Smooth muscle cell (in vitro differentiated cells): Measurements from ENCODE around the gene MEF2B. TPM values are rescaled to one million over a fixed set of nuclear protein-coding genes. Genes with fewer than 3 reads are reported as not detected.
"Not testable (repeated sequence)": the region's sequence is repeated elsewhere in the genome, so short reads cannot be mapped to it uniquely, and the experiment has no call there.

ENCODE experiments used
- DNase-seq: peaks from one replicate; lab custom pipeline; 2025; ENCODE audit not compliant: unreplicated experiment; lab: John Stamatoyannopoulos, UW
- H2AFZ ChIP-seq: fragments of 200-600 bp; sonication (generic); 2 replicates; pipeline ENCODE4 v1.6.0; 2016; ENCODE audit warnings: antibody characterized with exemption, low read depth, mild to moderate bottlenecking
- H3F3A ChIP-seq: fragments of 200-600 bp; sonication (generic); 2 replicates; pipeline ENCODE4 v1.6.0; 2017; ENCODE audit warnings: antibody characterized with exemption, low read depth
- H3K27ac ChIP-seq: fragments of 200-600 bp; sonication (generic); 2 replicates; pipeline ENCODE4 v1.5.1; 2016; ENCODE audit warnings: low read depth, mild to moderate bottlenecking
- H3K27me3 ChIP-seq: fragments of 200-600 bp; sonication (generic); 2 replicates; pipeline ENCODE4 v1.6.1; 2016; ENCODE audit warnings: low read depth, mild to moderate bottlenecking
- H3K36me3 ChIP-seq: fragments of 200-600 bp; sonication (generic); 2 replicates; pipeline ENCODE4 v1.5.1; 2016; ENCODE audit warnings: low read depth
- H3K4me1 ChIP-seq: fragments of 200-600 bp; sonication (generic); 2 replicates; pipeline ENCODE4 v1.5.1; 2016; ENCODE audit warnings: low read depth
- H3K4me2 ChIP-seq: fragments of 200-600 bp; sonication (generic); 2 replicates; pipeline ENCODE4 v1.6.0; 2016; ENCODE audit warnings: mild to moderate bottlenecking
- H3K4me3 ChIP-seq: fragments of 200-600 bp; sonication (generic); 2 replicates; pipeline ENCODE4 v1.5.1; 2016; ENCODE audit warnings: mild to moderate bottlenecking
- H3K79me2 ChIP-seq: fragments of 200-600 bp; sonication (generic); 2 replicates; pipeline ENCODE4 v1.6.0; 2016; ENCODE audit warnings: low read depth, mild to moderate bottlenecking
- H3K9ac ChIP-seq: fragments of 200-600 bp; sonication (generic); 2 replicates; pipeline ENCODE4 v1.6.0; 2016; ENCODE audit warnings: low read depth
- H3K9me3 ChIP-seq: fragments of 200-600 bp; sonication (generic); replicated peaks from 2 replicates; pipeline ENCODE4 v1.5.1; 2016; ENCODE audit warnings: low read depth
- H4K20me1 ChIP-seq: fragments of 200-600 bp; sonication (generic); 2 replicates; pipeline ENCODE4 v1.6.0; 2016; ENCODE audit warnings: low read depth
- WGBS: methylation state at CpG from one replicate; pipeline ENCODE4 v1.1.7; 2016; ENCODE audit warnings: low lambda C conversion rate; 5-methylcytosine and 5-hydroxymethylcytosine counted together
- polyA plus RNA-seq: library from polyadenylated mRNA; unstranded; fragments of >200 nt; fragmentation: Nextera tagmentation; extraction: Ambion mirVana; gene quantifications from 2 replicates; pipeline ENCODE4 v1.2.1, GENCODE V29; 2016
- total RNA-seq: library from RNA; depleted of rRNA; stranded (reverse); fragments of >200 nt; gene quantifications from 2 replicates; pipeline ENCODE4 v1.2.3, GENCODE V29; 2014
- TF ChIP-seq, protein P1 (sequence below): fragments of 200-600 bp; sonication (generic); IDR thresholded peaks from 2 replicates; pipeline ENCODE4 v1.5.1; 2017; ENCODE audit warnings: borderline replicate concordance, mild to moderate bottlenecking, antibody characterized with exemption; ENCODE audit not compliant: insufficient read depth, poor library complexity, severe bottlenecking

MEF2B gene
- total and polyA plus RNA-seq, 2 experiments from 2014 or later: 2.9 TPM; not detected in 1

DNA sequence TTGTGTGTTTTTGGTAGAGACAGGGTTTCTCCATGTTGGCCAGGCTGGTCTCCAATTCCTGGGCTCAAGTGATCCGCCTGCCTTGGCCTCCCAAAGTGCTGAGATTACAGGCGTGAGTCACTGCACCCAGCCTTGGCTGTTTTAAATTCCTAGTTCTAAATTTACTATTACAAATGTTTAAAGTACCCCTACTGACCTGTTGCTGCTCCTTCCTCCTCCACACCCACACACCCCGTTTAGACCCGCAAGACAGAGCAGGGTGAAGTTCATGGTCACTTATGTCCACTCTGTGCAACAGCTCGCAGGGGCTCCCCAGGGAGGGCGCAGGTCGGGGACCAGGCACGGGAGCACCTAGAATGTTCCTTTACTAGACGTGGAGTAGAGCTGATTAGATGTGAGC is 60.5 kb downstream of the MEF2B start:
- H3K27me3 ChIP-seq: no peaks in the 10 kb centered on the region
- H3K36me3 ChIP-seq: no peaks in the 10 kb centered on the region
- H3F3A ChIP-seq: no peaks in the 10 kb centered on the region
- no peak overlapping the region for H3K4me3 ChIP-seq
- peaks cover 8% of the 10 kb centered on the region for H3K4me1 ChIP-seq
- H3K79me2 ChIP-seq: no peaks in the 10 kb centered on the region
- H3K9me3 ChIP-seq: no peaks in the 10 kb centered on the region
- H3K27ac ChIP-seq: no peak overlapping the region
- TF ChIP-seq, protein P1, sequence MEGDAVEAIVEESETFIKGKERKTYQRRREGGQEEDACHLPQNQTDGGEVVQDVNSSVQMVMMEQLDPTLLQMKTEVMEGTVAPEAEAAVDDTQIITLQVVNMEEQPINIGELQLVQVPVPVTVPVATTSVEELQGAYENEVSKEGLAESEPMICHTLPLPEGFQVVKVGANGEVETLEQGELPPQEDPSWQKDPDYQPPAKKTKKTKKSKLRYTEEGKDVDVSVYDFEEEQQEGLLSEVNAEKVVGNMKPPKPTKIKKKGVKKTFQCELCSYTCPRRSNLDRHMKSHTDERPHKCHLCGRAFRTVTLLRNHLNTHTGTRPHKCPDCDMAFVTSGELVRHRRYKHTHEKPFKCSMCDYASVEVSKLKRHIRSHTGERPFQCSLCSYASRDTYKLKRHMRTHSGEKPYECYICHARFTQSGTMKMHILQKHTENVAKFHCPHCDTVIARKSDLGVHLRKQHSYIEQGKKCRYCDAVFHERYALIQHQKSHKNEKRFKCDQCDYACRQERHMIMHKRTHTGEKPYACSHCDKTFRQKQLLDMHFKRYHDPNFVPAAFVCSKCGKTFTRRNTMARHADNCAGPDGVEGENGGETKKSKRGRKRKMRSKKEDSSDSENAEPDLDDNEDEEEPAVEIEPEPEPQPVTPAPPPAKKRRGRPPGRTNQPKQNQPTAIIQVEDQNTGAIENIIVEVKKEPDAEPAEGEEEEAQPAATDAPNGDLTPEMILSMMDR: no peak
- DNase-seq: no peak
- peaks cover 3% of the 10 kb centered on the region for H4K20me1 ChIP-seq
- 62% methylated on average over 9 of the region's 9 CpGs for WGBS
- H3K4me2 ChIP-seq: peak overlapping the region; percentile 64
- H2AFZ ChIP-seq: no peak overlapping the region
- no peak overlapping the region for H3K9ac ChIP-seq

DNA sequence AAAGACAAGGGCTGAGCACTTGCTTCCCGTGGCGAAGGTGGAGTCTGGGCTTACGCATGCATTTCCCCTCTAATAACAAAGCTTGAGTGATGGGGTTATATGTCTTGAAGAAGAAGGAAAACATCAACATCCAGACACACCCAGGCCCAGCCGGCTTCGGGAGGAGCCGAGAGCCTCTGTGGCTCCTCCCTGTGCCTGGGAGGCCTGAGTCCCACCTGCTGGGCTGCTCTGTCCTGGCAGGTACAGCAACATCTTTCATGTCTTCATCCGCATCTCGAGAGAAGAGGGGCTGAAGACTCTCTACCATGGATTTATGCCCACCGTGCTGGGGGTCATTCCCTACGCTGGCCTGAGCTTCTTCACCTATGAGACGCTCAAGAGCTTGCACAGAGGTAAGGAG is 62.4 kb downstream of the MEF2B start:
- no peak overlapping the region for H3K9ac ChIP-seq
- 90% methylated on average over 11 of the region's 11 CpGs for WGBS
- H2AFZ ChIP-seq: no peak overlapping the region
- DNase-seq: no peak
- H3K4me1 ChIP-seq: peaks cover 8% of the 10 kb centered on the region
- H3K36me3 ChIP-seq: no peaks in the 10 kb centered on the region
- H3K79me2 ChIP-seq: no peaks in the 10 kb centered on the region
- H3K4me2 ChIP-seq: no peak overlapping the region
- H4K20me1 ChIP-seq: peaks cover 3% of the 10 kb centered on the region
- no peak overlapping the region for H3K27ac ChIP-seq
- no peaks in the 10 kb centered on the region for H3K27me3 ChIP-seq
- H3K4me3 ChIP-seq: no peak overlapping the region
- TF ChIP-seq, protein P1: no peak
- H3K9me3 ChIP-seq: no peaks in the 10 kb centered on the region
- no peaks in the 10 kb centered on the region for H3F3A ChIP-seq

DNA sequence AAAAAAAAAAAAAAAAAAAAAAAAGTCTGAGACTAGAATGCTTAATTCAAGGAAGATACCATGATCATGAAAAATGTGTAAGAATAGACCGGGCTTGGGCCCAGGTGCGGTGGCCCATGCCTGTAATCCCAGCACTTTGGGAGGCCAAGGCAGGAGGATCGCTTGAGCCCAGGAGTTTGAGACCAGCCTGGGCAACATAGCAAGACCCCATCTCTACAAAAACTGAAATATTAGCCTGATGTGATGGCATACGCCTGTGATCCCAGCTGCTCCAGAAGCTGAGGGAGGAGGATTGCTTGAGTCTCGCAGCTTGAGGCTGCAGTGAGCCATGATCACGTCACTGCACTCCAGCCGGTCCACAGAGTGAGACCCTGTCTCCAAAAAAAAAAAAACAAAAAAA is 63.1 kb downstream of the MEF2B start:
- not testable (repeated sequence) for H3K79me2 ChIP-seq, H3K36me3 ChIP-seq, H3F3A ChIP-seq, H3K9ac ChIP-seq, DNase-seq, H3K27ac ChIP-seq, H3K4me1 ChIP-seq, H3K9me3 ChIP-seq, H4K20me1 ChIP-seq, H2AFZ ChIP-seq, H3K4me3 ChIP-seq, H3K27me3 ChIP-seq, H3K4me2 ChIP-seq
- 98% methylated on average over 7 of the region's 7 CpGs for WGBS

DNA sequence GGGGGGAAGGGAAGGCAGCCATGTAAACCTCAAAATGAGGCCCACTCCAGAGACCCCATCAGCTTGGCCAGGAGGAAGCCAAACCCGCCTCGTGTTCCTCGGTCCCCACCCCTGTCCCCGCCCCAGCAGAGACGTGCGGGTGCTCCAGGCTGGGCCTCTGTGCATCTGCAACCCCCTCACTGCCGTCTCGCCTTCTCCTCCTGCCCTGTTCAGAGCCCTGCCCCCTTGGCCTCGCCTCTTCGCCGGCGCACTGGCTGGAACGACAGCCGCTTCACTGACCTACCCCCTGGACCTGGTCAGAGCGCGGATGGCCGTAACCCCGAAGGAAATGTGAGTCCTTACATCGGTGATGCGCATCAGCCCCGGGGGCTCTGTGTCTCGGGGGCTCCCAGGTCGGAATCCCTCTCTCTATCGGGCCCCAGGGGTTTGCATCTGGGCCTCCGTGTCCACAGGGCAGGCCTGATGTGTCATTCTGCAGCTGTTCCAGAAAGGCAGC is 64.0 kb downstream of the MEF2B start:
- TF ChIP-seq, protein P1: no peak
- Histone ChIP-seq H3F3A (no peaks in the 10 kb centered on the region), H3K27ac (peak overlapping the region; percentile 31), H3K4me2 (peak overlapping the region; percentile 95), H3K4me3 (peak overlapping the region; percentile 50), H3K4me1 (peaks cover 8% of the 10 kb centered on the region), H4K20me1 (peaks cover 3% of the 10 kb centered on the region), H3K79me2 (no peaks in the 10 kb centered on the region), H3K9me3 (no peaks in the 10 kb centered on the region), H2AFZ (peak overlapping the region; percentile 72), H3K36me3 (no peaks in the 10 kb centered on the region), H3K27me3 (no peaks in the 10 kb centered on the region), H3K9ac (peak overlapping the region; percentile 43)
- WGBS: 28% methylated on average over 24 of the region's 25 CpGs
- peak; percentile 62 for DNase-seq
